Left cardiac atrium (tissue), 4 donors: ENCODE results near the gene SSBP3. TPM values are rescaled to one million over a fixed set of nuclear protein-coding genes. Genes with fewer than 3 reads are reported as not detected.

ENCODE experiments used
- ATAC-seq, 2 donors: fragments of 200-7000 bp; cut with Tn5 transposase; one replicate each; pipeline ENCODE4 v1.9.1; 2020; ENCODE audit warnings: mild to moderate bottlenecking in 2 of 2, moderate library complexity in 2 of 2
- DNase-seq: peaks from one replicate; pipeline ENCODE4 v3.0.0-alpha.2; 2020
- intact Hi-C, 2 donors: fragments of 100-400 bp; cut with DNase I; formaldehyde crosslinking; loops; one replicate each; pipeline versions ENCODE4 v1.14.1 to v1.15.1; 2022 to 2023
- total RNA-seq, 2 donors: library from RNA; stranded (reverse); fragmentation: NEBNext Ultra II Directional; extraction: Animal tissue kit (Norgen Biotek cat#: 25700); gene quantifications; one replicate each; pipeline ENCODE4 v1.2.1, GENCODE V29; 2021
- donor health status: DM: no; HTN: yes; CAD: no.
- donor health status: DM: no; HTN: yes; CAD: no; lungs with severe emphysema.
- donor health status: DM: yes; HTN: yes; CAD: no.
- donor health status: Dilated cardiomyopathy.

Gene SSBP3
- total RNA-seq, 2 donors from 2014 or later, result 23.9 to 45.1 TPM

- intact Hi-C loops, result loop anchor here (10.0 kb wide), 3 partner anchors 66 to 146 kb away; partner anchors contain the start of genes SSBP3 (in 2 of the 2), CYB5RL (in 1 of the 2) and MRPL37 (in 1 of the 2)
- no peak for ATAC-seq
- no peak for DNase-seq
These were observed 135.7 kb downstream of the SSBP3 start for GRCh38 chr1:54270543-54270942.

GRCh38 chr1:54268762-54269297, 137.4 kb downstream of the SSBP3 start:
- ATAC-seq, result peak in 1 of 2 donors; percentile 39
- intact Hi-C loops, result loop anchor here in 1 of 2 donors (10.0 kb wide), 1 partner anchor 216 kb away; no protein-coding TSS in a partner anchor
- DNase-seq, result no peak

- DNase-seq (no peak), ATAC-seq (no peak)
- intact Hi-C loops, result loop anchor here in 1 of 2 donors (10.0 kb wide), 1 partner anchor 217 kb away; no protein-coding TSS in a partner anchor
These were observed 138.1 kb downstream of the SSBP3 start for GRCh38 chr1:54267815-54268761.

- no peak for ATAC-seq
- DNase-seq, result no peak
- intact Hi-C loops, result loop anchor here in 1 of 2 donors (10.0 kb wide), 1 partner anchor 218 kb away; no protein-coding TSS in a partner anchor
These were observed 139.3 kb downstream of the SSBP3 start for GRCh38 chr1:54266908-54267307.

- intact Hi-C loops, result loop anchor here in 1 of 2 donors (10.0 kb wide), 1 partner anchor 219 kb away; no protein-coding TSS in a partner anchor
- DNase-seq, result no peak
- ATAC-seq, result no peak
These were observed 140.0 kb downstream of the SSBP3 start for GRCh38 chr1:54266195-54266594.

- intact Hi-C loops, result loop anchor here in 1 of 2 donors (10.0 kb wide), 1 partner anchor 219 kb away; no protein-coding TSS in a partner anchor
- ATAC-seq (no peak), DNase-seq (no peak)
These were observed 140.5 kb downstream of the SSBP3 start for GRCh38 chr1:54265659-54266058.

- DNase-seq, result no peak
- peak in 1 of 2 donors; percentile 16 for ATAC-seq
- intact Hi-C loops, result loop anchor here in 1 of 2 donors (10.0 kb wide), 1 partner anchor 220 kb away; no protein-coding TSS in a partner anchor
These were observed 141.1 kb downstream of the SSBP3 start for GRCh38 chr1:54265126-54265525.

- DNase-seq (no peak), ATAC-seq (no peak)
- intact Hi-C loops, result loop anchor here in 1 of 2 donors (10.0 kb wide), 1 partner anchor 221 kb away; no protein-coding TSS in a partner anchor
These were observed 142.5 kb downstream of the SSBP3 start for GRCh38 chr1:54263601-54264226.

- intact Hi-C loops, result loop anchor here in 1 of 2 donors (10.0 kb wide), 1 partner anchor 223 kb away; no protein-coding TSS in a partner anchor
- DNase-seq (no peak), ATAC-seq (no peak)
These were observed 143.9 kb downstream of the SSBP3 start for GRCh38 chr1:54262244-54262643.

- intact Hi-C loops, result loop anchor here in 1 of 2 donors (10.0 kb wide), 1 partner anchor 224 kb away; no protein-coding TSS in a partner anchor
- DNase-seq (no peak), ATAC-seq (peak in 1 of 2 donors; percentile 15)
These were observed 145.4 kb downstream of the SSBP3 start for GRCh38 chr1:54260810-54261209.

GRCh38 chr1:54259546-54260140, 146.6 kb downstream of the SSBP3 start:
- ATAC-seq (no peak), DNase-seq (no peak)
- intact Hi-C loops, result loop anchor here in 1 of 2 donors (10.0 kb wide), 1 partner anchor 225 kb away; no protein-coding TSS in a partner anchor

- DNase-seq (no peak), ATAC-seq (no peak)
- intact Hi-C loops, result no loop called here
These were observed 148.3 kb downstream of the SSBP3 start for GRCh38 chr1:54257876-54258275.

- ATAC-seq (no peak), DNase-seq (no peak)
- intact Hi-C loops, result no loop called here
These were observed 148.9 kb downstream of the SSBP3 start for GRCh38 chr1:54257346-54257620.

GRCh38 chr1:54256522-54257345, 149.5 kb downstream of the SSBP3 start:
- DNase-seq, result no peak
- no peak for ATAC-seq
- intact Hi-C loops, result no loop called here

GRCh38 chr1:54255026-54255702, 151.0 kb downstream of the SSBP3 start:
- intact Hi-C loops, result no loop called here
- ATAC-seq (no peak), DNase-seq (no peak)

- ATAC-seq (peak in 1 of 2 donors; percentile 5), DNase-seq (no peak)
- intact Hi-C loops, result no loop called here
These were observed 152.1 kb downstream of the SSBP3 start for GRCh38 chr1:54254055-54254454.

- intact Hi-C loops, result no loop called here
- DNase-seq, result no peak
These were observed 152.7 kb downstream of the SSBP3 start for GRCh38 chr1:54253480-54253879.

More at GRCh38 chr1:54253480-54253879, 152.7 kb downstream of the SSBP3 start:
- peak in 1 of 2 donors; percentile 54 for ATAC-seq
